ENCODE results near the gene ARMC3.
"Not testable (repeated sequence)": the region's sequence is repeated elsewhere in the genome, so short reads cannot be mapped to it uniquely, and the experiment has no call there.

Gene ARMC3

DNA sequence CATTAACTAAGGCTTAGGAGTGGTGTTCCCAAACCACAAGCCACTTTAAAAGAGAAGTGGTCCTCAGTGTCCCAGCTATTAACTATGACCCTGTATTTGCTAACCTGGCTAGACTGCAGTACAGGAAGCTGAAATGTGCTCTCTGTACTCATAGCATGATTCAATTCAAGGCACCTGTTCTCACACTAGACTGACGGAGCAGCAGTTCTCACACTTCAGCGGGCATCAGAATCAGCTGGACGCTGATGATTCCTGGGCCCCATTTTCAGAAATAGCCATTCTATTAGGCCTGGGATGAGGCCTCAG, 143.0 kb downstream of the ARMC3 start:
- FAIRE-seq (no peak), DNase-seq (ENCODE audit: low spot score) (no peak)

DNA sequence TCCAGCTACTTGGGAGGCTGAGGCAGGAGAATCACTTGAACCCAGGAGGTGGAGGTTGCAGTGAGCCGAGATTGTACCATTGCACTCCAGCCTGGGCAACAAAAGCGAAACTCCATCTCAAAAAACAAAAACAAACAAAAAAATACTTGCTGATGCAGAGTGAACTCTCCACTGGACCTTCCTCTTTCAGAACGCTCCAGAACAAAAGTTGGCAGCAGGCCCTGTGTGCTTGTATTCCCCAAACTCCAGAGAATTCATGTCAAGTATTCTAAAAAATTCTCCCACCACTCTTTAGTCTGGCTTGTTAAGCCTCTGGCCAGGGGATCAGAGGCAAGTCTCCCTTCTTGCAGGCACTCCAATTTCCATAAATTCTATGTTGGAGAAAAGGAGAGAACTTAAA, 144.7 kb downstream of the ARMC3 start:
- not testable (repeated sequence) for FAIRE-seq; DNase-seq (ENCODE audit: low spot score)

DNA sequence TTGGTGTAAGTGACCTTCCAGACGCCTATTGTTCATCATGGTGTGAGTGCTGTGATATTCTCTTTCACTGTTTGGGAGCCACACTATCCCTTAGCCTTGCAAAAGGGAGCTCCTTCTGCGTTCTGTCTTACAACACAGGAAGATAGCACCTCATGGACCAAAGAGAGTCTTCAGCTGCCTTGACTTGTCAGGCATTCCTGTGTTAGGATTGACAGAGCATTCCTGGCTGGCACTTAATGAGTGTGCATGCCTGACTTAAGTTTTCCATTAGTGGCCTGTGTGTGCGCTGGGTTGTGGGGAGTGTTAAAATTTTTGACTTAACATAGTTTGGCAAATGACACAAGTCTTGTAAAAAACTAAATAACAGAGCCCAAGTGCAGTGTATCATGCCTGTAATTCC, 145.7 kb downstream of the ARMC3 start:
- FAIRE-seq = no peak
- no peak for DNase-seq (ENCODE audit: low spot score)

DNA sequence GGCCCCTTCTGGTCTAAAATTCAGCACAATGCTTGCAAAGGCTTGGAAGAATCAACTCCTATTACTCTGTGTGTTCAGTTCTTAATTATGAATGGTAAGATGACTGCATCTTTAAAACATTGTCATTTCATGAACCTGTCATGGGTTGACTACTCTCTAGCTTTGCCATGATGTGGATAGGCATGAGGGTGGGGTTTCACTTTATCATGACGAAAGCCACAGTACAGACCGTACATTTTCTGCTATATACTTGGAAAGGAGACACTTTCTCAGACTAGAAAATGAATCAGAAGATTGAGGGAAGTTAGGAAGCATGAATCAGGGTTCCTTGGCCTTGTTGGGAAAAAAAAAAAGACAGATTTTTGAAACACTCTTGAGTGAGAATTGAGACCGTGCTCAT, 147.8 kb downstream of the ARMC3 start:
- FAIRE-seq (no peak), DNase-seq (ENCODE audit: low spot score) (no peak)

DNA sequence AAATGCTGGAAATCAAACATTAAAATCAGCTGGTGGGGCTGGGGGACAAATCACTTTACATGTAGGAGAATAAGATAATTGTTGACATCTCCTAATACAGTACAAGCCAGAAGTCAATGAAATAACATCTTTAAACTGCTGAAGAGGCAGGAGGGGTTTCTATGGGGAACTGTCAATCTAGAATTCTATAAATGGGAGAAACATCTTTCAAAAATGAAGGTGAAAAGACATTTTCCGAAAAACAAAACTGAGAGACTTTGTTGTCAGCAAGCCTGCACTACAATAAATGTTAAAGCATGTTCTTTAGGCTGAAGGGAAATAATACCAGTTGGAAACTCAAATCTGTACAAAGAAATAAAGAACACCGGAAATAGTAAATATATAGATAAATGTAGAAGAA, 150.3 kb downstream of the ARMC3 start:
- DNase-seq (ENCODE audit: low spot score) = no peak
- no peak for FAIRE-seq

DNA sequence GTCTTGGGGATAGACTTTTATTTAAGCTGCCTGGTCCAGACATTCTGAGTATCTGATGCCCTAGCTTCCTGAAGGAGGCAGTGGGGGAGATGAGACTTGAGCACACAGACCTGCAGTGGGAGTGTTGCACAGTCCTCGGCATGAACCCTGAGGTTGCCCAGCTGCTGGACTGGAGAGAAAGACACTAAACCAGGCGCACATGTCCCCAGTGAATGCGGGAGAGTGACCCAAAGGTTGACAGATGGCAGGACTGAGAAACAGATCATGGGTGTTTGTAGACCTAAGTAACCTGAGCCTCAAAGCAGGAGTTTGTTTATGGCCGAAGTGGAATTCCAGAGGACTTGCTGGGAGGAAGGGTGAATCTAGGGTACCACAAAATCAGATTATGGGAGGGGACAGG, 151.8 kb downstream of the ARMC3 start:
- no peak for FAIRE-seq
- no peak for DNase-seq (ENCODE audit: low spot score)

DNA sequence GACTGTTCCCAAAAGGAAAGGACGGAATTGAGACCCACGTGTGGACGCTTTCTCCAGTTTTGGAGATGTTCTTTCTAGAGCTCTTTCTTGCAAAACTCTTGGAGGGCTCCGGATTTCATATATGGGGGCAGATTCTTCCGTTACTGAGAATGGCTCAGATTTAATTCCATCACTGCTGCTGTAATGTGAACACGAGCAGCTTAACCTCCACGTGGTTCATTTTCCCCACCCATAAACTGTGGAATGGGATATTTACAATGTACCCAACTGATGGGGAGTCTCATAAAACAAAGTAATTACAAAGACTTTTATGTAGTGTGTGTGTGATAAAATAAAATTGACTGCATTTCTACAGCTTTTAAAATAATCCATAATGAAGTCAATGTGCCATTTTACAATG, 152.4 kb downstream of the ARMC3 start:
- FAIRE-seq (no peak), DNase-seq (ENCODE audit: low spot score) (no peak)

DNA sequence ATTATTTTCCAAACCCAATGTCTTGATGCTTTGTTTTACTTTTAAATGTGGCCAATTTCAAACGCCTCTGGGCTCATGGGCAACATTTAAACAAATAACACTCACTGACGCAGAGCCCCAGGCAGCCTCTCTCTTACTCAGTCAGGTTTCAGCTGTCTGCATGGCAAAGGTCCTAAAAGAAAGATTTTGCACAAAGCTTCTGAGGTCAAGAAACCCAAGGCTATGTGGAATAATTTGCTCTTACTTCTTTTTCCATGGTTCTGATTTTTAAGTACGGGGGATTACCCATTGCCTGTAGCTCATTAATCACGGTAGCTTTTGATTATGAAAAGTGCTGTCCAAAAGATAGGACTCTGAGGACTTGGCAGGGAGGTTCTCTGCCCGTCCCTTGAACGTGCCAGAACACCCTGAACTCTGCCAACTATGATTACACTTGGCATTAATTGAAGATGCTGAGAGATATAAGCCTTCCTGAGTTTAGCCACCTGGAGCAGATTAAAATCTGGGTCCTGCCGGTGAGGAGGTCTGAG, 153.4 kb downstream of the ARMC3 start:
- no peak for DNase-seq (ENCODE audit: low spot score)

DNA sequence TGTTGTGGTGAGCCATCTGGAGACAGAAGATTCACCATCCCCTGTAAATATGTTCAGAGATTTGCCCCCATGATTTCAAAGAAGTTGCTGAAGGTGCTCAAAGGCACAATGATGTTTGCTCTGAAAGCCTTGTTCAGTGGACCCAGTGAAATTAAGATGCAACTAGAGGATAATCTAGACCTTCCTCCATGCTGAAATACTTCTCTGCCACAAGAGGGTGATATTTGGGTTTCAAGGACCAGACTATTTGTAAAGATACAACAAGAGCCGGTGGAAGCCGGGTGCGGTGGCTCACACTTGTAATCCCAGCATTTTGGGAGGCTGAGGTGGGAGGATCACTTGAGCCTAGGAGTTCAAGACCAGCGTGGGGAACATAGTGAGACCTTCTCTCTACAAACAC, 154.0 kb downstream of the ARMC3 start:
- DNase-seq (ENCODE audit: low spot score) (no peak), FAIRE-seq (no peak)

More for the DNA sequence above, 153.4 kb downstream of the ARMC3 start:
- FAIRE-seq = no peak
